ENCODE results near the gene NDUFB4.
A peak's percentile ranks its signal among the peaks of the same experiment; 100 is the strongest.

NDUFB4 gene

DNA sequence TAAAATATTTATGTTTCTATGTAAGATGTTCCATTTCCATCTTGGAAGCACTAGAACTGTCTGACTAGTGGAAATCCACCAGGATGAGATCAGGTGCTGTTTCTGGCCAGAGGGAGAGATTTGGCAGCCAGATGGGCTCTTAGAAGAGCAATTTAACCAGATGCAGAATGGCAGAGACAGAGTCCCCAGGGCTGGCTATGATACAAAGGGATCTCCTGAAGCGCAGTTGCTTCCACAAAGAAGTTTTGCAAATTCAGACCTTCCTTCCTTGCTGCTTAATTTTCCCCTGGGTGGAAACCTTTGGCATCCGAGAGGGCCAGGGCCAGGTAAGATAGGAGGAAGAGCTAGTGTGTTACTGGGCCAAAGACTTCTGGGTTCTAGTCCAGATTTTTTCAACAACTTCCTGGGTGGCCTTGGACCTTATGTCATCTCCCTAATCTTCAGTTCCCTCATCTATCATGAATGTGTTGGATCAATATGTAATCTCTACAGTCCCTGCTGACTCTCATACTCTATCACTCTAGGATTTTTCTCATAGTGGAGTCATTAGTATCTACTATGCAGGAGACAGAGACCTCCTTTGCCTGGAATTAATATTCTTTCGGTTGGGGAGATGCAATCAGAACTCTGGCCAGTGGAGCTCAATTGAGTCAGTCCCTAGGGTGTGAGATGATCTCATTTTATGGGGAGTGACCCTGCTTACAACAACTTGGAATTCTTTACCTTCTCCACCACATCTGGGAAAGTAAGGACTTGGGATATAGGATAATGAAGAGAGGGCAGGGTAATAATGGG lies 41.1 kb upstream of the NDUFB4 start:
- Histone ChIP-seq H4K91ac (ENCODE audit: low read length) (no peak overlapping the region), H2BK5ac (ENCODE audit: low read depth, low read length, poor library complexity, severe bottlenecking) (no peak overlapping the region), H3K79me1 (replicated peaks; ENCODE audit: low read length, poor library complexity, severe bottlenecking) (peaks cover 2% of the 10 kb centered on the region), H2BK12ac (ENCODE audit: low read length in 2 of 2) (no peak overlapping the region), H2BK15ac (ENCODE audit: low read depth, poor library complexity, severe bottlenecking) (no peak overlapping the region), H3K27ac (ENCODE audit: low read length, poor library complexity, severe bottlenecking) (no peak overlapping the region), H3K4me1 (ENCODE audit: control insufficient read depth, insufficient read depth, low read depth, low read length) (peaks cover 4% of the 10 kb centered on the region), H3K18ac (ENCODE audit: low read depth in 1 of 2, low read length in 2 of 2) (no peak overlapping the region), H2BK120ac (ENCODE audit: low read depth, low read length) (no peak overlapping the region), H3K4me3 (ENCODE audit: insufficient read depth in 1 of 2, low read depth in 1 of 2, low read length in 2 of 2) (no peak overlapping the region), H3K9ac (ENCODE audit: low read length) (no peak overlapping the region), H2AK5ac (ENCODE audit: low read length, severe bottlenecking) (no peak overlapping the region), H3K23ac (ENCODE audit: low read length in 2 of 2) (no peak overlapping the region), H3K27me3 (ENCODE audit: control insufficient read depth in 1 of 2, insufficient read depth in 1 of 2, low read length in 2 of 2) (no peaks in the 10 kb centered on the region), H4K8ac (ENCODE audit: low read length) (no peak overlapping the region), H2AFZ (ENCODE audit: low read depth, low read length) (no peak overlapping the region), H3K14ac (ENCODE audit: low read length in 2 of 2) (no peak overlapping the region), H3K36me3 (ENCODE audit: control insufficient read depth in 1 of 2, insufficient read depth in 2 of 2, low read depth in 1 of 2, low read length in 2 of 2) (no peaks in the 10 kb centered on the region), H3K4me2 (ENCODE audit: low read length, poor library complexity, severe bottlenecking) (no peak overlapping the region), H3K4ac (ENCODE audit: low read depth in 1 of 2, low read length in 2 of 2) (no peak overlapping the region), H3K9me3 (ENCODE audit: control insufficient read depth, low read length) (no peaks in the 10 kb centered on the region)
- no peak for DNase-seq
- 82% methylated on average over 3 of the region's 3 CpGs for WGBS

DNA sequence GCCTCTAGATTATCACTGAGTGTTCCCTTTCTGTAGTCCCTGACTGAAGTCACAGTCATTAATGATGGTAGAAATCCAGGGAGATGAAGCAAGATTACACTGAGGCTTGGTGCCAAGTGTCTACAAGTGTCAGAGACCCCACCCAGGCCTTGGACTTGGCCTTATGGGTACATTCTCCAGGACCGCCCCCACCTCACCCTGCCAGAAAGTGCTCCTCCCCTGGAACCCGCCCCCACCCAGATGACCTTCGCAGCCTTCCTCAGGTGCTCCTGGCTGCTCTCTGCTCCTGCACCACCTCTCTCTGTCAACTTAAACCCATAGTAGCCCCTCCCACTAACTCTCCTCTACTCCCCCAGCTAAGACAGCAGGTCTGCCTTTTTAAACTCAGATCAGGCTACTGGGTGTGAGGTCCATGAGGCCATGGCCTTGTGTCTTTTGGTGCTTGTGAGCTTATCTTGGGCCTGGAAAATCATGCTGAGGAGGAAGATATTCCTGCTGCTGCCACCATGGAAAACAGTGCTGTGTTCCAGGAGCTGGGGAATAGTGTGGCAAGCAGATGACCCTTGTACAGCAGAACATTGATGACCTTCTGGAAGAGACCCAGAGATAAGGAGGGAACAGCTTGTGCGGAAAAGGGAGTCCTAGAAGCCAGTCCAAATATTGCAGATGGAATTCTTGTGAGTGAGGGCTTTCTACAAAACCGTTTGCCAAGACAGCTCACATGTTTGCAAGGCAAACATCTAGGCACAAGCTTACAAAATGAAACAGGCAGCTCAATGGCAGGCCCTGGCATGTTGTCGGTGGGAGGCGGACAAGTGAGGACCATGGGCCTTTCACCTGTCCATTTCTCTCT lies 40.3 kb upstream of the NDUFB4 start:
- H4K91ac ChIP-seq (ENCODE audit: low read length) = no peak overlapping the region
- H2BK5ac ChIP-seq (ENCODE audit: low read depth, low read length, poor library complexity, severe bottlenecking) = no peak overlapping the region
- H4K8ac ChIP-seq (ENCODE audit: low read length) = no peak overlapping the region
- no peak overlapping the region for H3K23ac ChIP-seq (ENCODE audit: low read length in 2 of 2)
- no peak overlapping the region for H2BK12ac ChIP-seq (ENCODE audit: low read length in 2 of 2)
- H3K4me2 ChIP-seq (ENCODE audit: low read length, poor library complexity, severe bottlenecking) = no peak overlapping the region
- H2AK5ac ChIP-seq (ENCODE audit: low read length, severe bottlenecking) = no peak overlapping the region
- no peaks in the 10 kb centered on the region for H3K36me3 ChIP-seq (ENCODE audit: control insufficient read depth in 1 of 2, insufficient read depth in 2 of 2, low read depth in 1 of 2, low read length in 2 of 2)
- no peak overlapping the region for H3K14ac ChIP-seq (ENCODE audit: low read length in 2 of 2)
- H3K18ac ChIP-seq (ENCODE audit: low read depth in 1 of 2, low read length in 2 of 2) = no peak overlapping the region
- no peak overlapping the region for H2AFZ ChIP-seq (ENCODE audit: low read depth, low read length)
- no peak for DNase-seq
- peaks cover 8% of the 10 kb centered on the region for H3K4me1 ChIP-seq (ENCODE audit: control insufficient read depth, insufficient read depth, low read depth, low read length)
- no peak overlapping the region for H3K4ac ChIP-seq (ENCODE audit: low read depth in 1 of 2, low read length in 2 of 2)
- no peak overlapping the region for H2BK120ac ChIP-seq (ENCODE audit: low read depth, low read length)
- H3K4me3 ChIP-seq (ENCODE audit: insufficient read depth in 1 of 2, low read depth in 1 of 2, low read length in 2 of 2) = no peak overlapping the region
- H2BK15ac ChIP-seq (ENCODE audit: low read depth, poor library complexity, severe bottlenecking) = no peak overlapping the region
- WGBS = 87% methylated on average over 7 of the region's 7 CpGs
- H3K9me3 ChIP-seq (ENCODE audit: control insufficient read depth, low read length) = no peaks in the 10 kb centered on the region
- H3K9ac ChIP-seq (ENCODE audit: low read length) = no peak overlapping the region
- H3K27ac ChIP-seq (ENCODE audit: low read length, poor library complexity, severe bottlenecking) = no peak overlapping the region
- H3K27me3 ChIP-seq (ENCODE audit: control insufficient read depth in 1 of 2, insufficient read depth in 1 of 2, low read length in 2 of 2) = no peaks in the 10 kb centered on the region
- H3K79me1 ChIP-seq (replicated peaks; ENCODE audit: low read length, poor library complexity, severe bottlenecking) = peaks cover 2% of the 10 kb centered on the region

DNA sequence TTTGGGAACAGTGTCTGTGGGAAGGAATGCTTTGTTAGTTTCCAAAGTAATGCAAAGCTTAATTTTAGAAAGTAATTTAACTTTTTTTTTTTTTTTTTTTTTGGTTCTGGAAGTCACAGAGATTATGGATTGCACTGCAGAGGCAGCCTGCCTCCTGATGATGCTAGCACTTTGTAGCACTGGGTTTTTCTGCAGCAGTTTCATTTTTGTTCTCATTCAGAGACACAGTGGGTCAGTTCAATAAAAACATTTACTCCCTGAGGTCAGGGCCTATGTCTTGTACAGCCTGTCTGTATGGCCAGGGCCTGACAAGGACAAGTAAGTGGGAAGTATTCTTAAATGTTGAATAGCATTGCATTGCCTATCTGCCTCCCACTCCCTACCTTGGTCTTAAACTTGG lies 39.0 kb upstream of the NDUFB4 start:
- H2BK5ac ChIP-seq (ENCODE audit: low read depth, low read length, poor library complexity, severe bottlenecking) = no peak overlapping the region
- peak overlapping the region in 1 of 2 experiments; percentile 5 for H3K18ac ChIP-seq (ENCODE audit: low read depth in 1 of 2, low read length in 2 of 2)
- H3K23ac ChIP-seq (ENCODE audit: low read length in 2 of 2) = no peak overlapping the region
- H3K4me3 ChIP-seq (ENCODE audit: insufficient read depth in 1 of 2, low read depth in 1 of 2, low read length in 2 of 2) = no peak overlapping the region
- H3K4ac ChIP-seq (ENCODE audit: low read depth in 1 of 2, low read length in 2 of 2) = no peak overlapping the region
- no peak overlapping the region for H3K4me2 ChIP-seq (ENCODE audit: low read length, poor library complexity, severe bottlenecking)
- DNase-seq = peak; percentile 6
- H3K9ac ChIP-seq (ENCODE audit: low read length) = peak overlapping the region; percentile 13
- H4K8ac ChIP-seq (ENCODE audit: low read length) = no peak overlapping the region
- no peak overlapping the region for H2BK12ac ChIP-seq (ENCODE audit: low read length in 2 of 2)
- peak overlapping the region; percentile 13 for H2AK5ac ChIP-seq (ENCODE audit: low read length, severe bottlenecking)
- no peak overlapping the region for H2BK15ac ChIP-seq (ENCODE audit: low read depth, poor library complexity, severe bottlenecking)
- H3K14ac ChIP-seq (ENCODE audit: low read length in 2 of 2) = no peak overlapping the region
- no peak overlapping the region for H2AFZ ChIP-seq (ENCODE audit: low read depth, low read length)
- no peak overlapping the region for H2BK120ac ChIP-seq (ENCODE audit: low read depth, low read length)
- no peaks in the 10 kb centered on the region for H3K36me3 ChIP-seq (ENCODE audit: control insufficient read depth in 1 of 2, insufficient read depth in 2 of 2, low read depth in 1 of 2, low read length in 2 of 2)
- H3K27me3 ChIP-seq (ENCODE audit: control insufficient read depth in 1 of 2, insufficient read depth in 1 of 2, low read length in 2 of 2) = no peaks in the 10 kb centered on the region
- H3K4me1 ChIP-seq (ENCODE audit: control insufficient read depth, insufficient read depth, low read depth, low read length) = peaks cover 8% of the 10 kb centered on the region
- H3K79me1 ChIP-seq (replicated peaks; ENCODE audit: low read length, poor library complexity, severe bottlenecking) = peaks cover 2% of the 10 kb centered on the region
- H4K91ac ChIP-seq (ENCODE audit: low read length) = no peak overlapping the region
- no peak overlapping the region for H3K27ac ChIP-seq (ENCODE audit: low read length, poor library complexity, severe bottlenecking)
- H3K9me3 ChIP-seq (ENCODE audit: control insufficient read depth, low read length) = no peaks in the 10 kb centered on the region

DNA sequence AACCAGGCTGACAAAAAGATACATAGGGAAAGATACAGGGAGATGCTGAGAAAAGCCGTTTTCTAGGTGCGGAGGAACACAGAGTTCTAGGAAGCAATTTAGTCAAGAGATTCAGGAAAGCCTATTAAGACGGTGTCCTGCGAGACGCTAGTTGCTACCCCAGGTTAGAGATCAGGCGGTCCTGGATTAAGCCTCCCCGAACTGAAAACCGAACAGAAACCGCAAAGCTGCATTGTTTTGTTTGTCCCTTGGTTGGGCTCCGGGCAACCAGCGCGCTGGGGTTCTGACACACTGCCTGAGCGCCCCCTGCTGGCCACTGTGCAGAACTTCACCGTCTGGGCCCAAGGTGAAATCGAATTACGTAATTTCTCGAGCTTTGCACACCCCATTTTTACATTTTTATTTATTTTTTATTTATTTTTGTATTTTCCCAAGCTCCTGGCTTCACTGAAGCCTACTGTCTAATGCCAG lies 37.3 kb upstream of the NDUFB4 start:
- peak overlapping the region; percentile 45 to 87 for H3K4me3 ChIP-seq (ENCODE audit: insufficient read depth in 1 of 2, low read depth in 1 of 2, low read length in 2 of 2)
- no peak overlapping the region for H3K23ac ChIP-seq (ENCODE audit: low read length in 2 of 2)
- H2AFZ ChIP-seq (ENCODE audit: low read depth, low read length) = peak overlapping the region; percentile 67
- H2BK120ac ChIP-seq (ENCODE audit: low read depth, low read length) = peak overlapping the region; percentile 50
- peak overlapping the region in 1 of 2 experiments; percentile 10 for H2BK12ac ChIP-seq (ENCODE audit: low read length in 2 of 2)
- H3K18ac ChIP-seq (ENCODE audit: low read depth in 1 of 2, low read length in 2 of 2) = no peak overlapping the region
- H2AK5ac ChIP-seq (ENCODE audit: low read length, severe bottlenecking) = no peak overlapping the region
- DNase-seq = peak; percentile 95
- peaks cover 2% of the 10 kb centered on the region for H3K79me1 ChIP-seq (replicated peaks; ENCODE audit: low read length, poor library complexity, severe bottlenecking)
- WGBS = 3% methylated on average over 13 of the region's 17 CpGs
- H3K27ac ChIP-seq (ENCODE audit: low read length, poor library complexity, severe bottlenecking) = peak overlapping the region; percentile 70
- no peak overlapping the region for H2BK5ac ChIP-seq (ENCODE audit: low read depth, low read length, poor library complexity, severe bottlenecking)
- no peak overlapping the region for H3K4ac ChIP-seq (ENCODE audit: low read depth in 1 of 2, low read length in 2 of 2)
- H3K4me2 ChIP-seq (ENCODE audit: low read length, poor library complexity, severe bottlenecking) = peak overlapping the region; percentile 82
- H3K9ac ChIP-seq (ENCODE audit: low read length) = peak overlapping the region; percentile 98
- H4K91ac ChIP-seq (ENCODE audit: low read length) = no peak overlapping the region
- no peaks in the 10 kb centered on the region for H3K36me3 ChIP-seq (ENCODE audit: control insufficient read depth in 1 of 2, insufficient read depth in 2 of 2, low read depth in 1 of 2, low read length in 2 of 2)
- H3K27me3 ChIP-seq (ENCODE audit: control insufficient read depth in 1 of 2, insufficient read depth in 1 of 2, low read length in 2 of 2) = no peaks in the 10 kb centered on the region
- no peaks in the 10 kb centered on the region for H3K9me3 ChIP-seq (ENCODE audit: control insufficient read depth, low read length)
- H4K8ac ChIP-seq (ENCODE audit: low read length) = no peak overlapping the region
- no peak overlapping the region for H3K14ac ChIP-seq (ENCODE audit: low read length in 2 of 2)
- H2BK15ac ChIP-seq (ENCODE audit: low read depth, poor library complexity, severe bottlenecking) = no peak overlapping the region
- peaks cover 8% of the 10 kb centered on the region for H3K4me1 ChIP-seq (ENCODE audit: control insufficient read depth, insufficient read depth, low read depth, low read length)

Data from mesenchymal stem cell (in vitro differentiated cells and primary cell).